Sigmoid colon (tissue), 4 donors: ENCODE results near the gene FZD1.

Experiments
- CTCF ChIP-seq, 4 experiments: fragments of 450-650 bp in 3 of 4; fragments of 200-600 bp in 1 of 4; IDR thresholded peaks; one replicate each; pipeline ENCODE4 v1.5.1; 2016 to 2019; ENCODE audit warnings: antibody characterized with exemption in 4 of 4, mild to moderate bottlenecking in 3 of 4, moderate library complexity in 2 of 4
- POLR2A ChIP-seq, 2 donors: fragments of 450-650 bp; IDR thresholded peaks; one replicate each; pipeline ENCODE4 v1.6.1; 2016; ENCODE audit warnings: antibody characterized with exemption in 2 of 2, mild to moderate bottlenecking in 2 of 2, moderate library complexity in 2 of 2
- POLR2AphosphoS5 ChIP-seq, 4 donors: sonication (generic); formaldehyde crosslinking; IDR thresholded peaks; one replicate each; pipeline ENCODE4 v1.6.1; 2017; ENCODE audit warnings: antibody characterized with exemption in 4 of 4

- TF ChIP-seq CTCF (IDR thresholded peaks at IDR 0.05) (no peak), POLR2A (IDR thresholded peaks at IDR 0.05) (no peak), POLR2AphosphoS5 (IDR thresholded peaks at IDR 0.05) (no peak)
These were observed 55.1 kb downstream of the FZD1 start for GRCh38 chr7:91319351-91319750.
